WTC11 (cell line): Measurements from ENCODE around the gene TAS1R2.

Source experiments
- EMX1 ChIP-seq: fragments of 250-450 bp; sonication (Bioruptor Pico); IDR thresholded peaks from 2 replicates; pipeline ENCODE4 v1.8.0; 2021; ENCODE audit warnings: mild to moderate bottlenecking
- NR3C1 ChIP-seq: sonication (generic); formaldehyde crosslinking; conservative IDR thresholded peaks from 2 replicates; pipeline ENCODE4 v1.8.1; 2023; ENCODE audit warnings: low read depth, mild to moderate bottlenecking, missing genetic modification reagents
- RELA ChIP-seq: sonication (generic); formaldehyde crosslinking; IDR thresholded peaks from 2 replicates; pipeline ENCODE4 v1.8.1; 2022; ENCODE audit warnings: missing genetic modification reagents, mild to moderate bottlenecking, borderline replicate concordance
- TF ChIP-seq, protein P1 (sequence below): fragments of 200-600 bp; IDR thresholded peaks from 2 replicates; pipeline ENCODE4 v1.8.0; 2022; ENCODE audit warnings: antibody characterized with exemption
- TF ChIP-seq, protein P2 (sequence below): sonication (generic); formaldehyde crosslinking; IDR thresholded peaks from 2 replicates; pipeline ENCODE4 v1.8.1; 2022; ENCODE audit warnings: low read depth, mild to moderate bottlenecking, moderate library complexity, missing genetic modification reagents, borderline replicate concordance
- TF ChIP-seq, protein P3 (sequence below): fragments of 250-450 bp; sonication (Bioruptor Pico); conservative IDR thresholded peaks from 2 replicates; pipeline ENCODE4 v1.9.0; 2021; ENCODE audit warnings: mild to moderate bottlenecking

DNA sequence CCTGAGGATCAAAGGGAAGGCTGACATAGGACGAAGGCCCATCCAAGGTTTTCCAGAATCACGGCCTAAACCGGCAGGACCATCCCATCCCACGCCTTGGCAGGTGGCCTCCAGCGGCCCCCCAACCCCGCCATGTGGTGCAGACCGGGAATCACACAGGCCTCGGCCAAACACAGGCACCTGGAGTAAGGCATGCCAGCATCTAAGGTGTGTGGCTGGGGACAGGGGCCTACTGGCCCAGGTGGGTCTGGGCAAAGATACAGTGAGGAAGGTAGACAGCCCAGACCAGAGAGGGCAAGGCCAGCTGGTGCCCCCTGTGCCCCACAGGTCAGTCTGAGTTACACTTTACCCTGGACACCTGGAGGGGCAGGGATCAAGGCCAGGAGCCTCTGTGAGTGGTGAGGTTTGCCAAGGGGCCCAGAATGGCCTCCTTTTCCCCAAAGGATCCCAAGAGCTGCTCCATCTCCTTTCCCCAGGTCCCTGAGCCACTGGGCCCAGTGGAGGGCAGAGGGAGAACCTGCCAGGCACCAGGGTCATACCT lies 12.7 kb upstream of the TAS1R2 start:
- TF ChIP-seq, protein P1, sequence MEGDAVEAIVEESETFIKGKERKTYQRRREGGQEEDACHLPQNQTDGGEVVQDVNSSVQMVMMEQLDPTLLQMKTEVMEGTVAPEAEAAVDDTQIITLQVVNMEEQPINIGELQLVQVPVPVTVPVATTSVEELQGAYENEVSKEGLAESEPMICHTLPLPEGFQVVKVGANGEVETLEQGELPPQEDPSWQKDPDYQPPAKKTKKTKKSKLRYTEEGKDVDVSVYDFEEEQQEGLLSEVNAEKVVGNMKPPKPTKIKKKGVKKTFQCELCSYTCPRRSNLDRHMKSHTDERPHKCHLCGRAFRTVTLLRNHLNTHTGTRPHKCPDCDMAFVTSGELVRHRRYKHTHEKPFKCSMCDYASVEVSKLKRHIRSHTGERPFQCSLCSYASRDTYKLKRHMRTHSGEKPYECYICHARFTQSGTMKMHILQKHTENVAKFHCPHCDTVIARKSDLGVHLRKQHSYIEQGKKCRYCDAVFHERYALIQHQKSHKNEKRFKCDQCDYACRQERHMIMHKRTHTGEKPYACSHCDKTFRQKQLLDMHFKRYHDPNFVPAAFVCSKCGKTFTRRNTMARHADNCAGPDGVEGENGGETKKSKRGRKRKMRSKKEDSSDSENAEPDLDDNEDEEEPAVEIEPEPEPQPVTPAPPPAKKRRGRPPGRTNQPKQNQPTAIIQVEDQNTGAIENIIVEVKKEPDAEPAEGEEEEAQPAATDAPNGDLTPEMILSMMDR, result no peak
- TF ChIP-seq, protein P2, sequence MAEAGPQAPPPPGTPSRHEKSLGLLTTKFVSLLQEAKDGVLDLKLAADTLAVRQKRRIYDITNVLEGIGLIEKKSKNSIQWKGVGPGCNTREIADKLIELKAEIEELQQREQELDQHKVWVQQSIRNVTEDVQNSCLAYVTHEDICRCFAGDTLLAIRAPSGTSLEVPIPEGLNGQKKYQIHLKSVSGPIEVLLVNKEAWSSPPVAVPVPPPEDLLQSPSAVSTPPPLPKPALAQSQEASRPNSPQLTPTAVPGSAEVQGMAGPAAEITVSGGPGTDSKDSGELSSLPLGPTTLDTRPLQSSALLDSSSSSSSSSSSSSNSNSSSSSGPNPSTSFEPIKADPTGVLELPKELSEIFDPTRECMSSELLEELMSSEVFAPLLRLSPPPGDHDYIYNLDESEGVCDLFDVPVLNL (CRISPR knock-in tag), result no peak
- TF ChIP-seq EMX1 (CRISPR knock-in tag) (no peak), RELA (CRISPR knock-in tag) (no peak), NR3C1 (CRISPR knock-in tag) (no peak)
- TF ChIP-seq, protein P3, sequence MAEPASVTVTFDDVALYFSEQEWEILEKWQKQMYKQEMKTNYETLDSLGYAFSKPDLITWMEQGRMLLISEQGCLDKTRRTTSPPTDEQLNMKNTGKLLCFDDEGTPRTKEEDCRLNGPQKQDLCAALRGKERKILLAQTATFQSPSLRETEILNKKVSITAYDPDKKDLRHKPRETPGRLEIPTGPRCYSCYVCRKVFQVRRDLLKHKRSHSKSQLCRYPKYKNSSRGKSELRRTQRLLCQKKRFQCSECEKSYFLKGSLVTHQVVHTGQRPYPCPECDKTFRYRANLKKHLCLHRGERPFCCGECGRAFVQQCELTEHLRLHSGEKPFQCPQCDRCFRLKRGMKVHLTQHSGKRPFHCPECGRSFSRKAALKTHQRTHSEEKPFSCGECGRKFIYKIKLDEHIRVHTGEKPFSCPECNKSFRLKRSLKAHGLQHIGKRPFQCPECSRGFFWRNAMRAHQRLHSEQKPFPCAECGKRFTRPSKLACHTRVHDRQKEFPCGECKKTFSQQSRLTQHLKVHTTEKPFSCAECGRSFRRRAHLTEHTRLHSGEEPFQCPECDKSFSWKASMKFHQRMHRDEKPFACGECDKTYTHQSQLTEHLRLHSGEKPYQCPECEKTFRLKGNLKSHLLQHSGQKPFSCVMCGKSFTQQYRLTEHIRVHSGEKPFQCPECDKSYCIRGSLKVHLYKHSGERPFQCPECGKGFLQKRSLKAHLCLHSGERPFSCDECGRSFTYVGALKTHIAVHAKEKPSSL, result no peak
